Neural cell (in vitro differentiated cells): ENCODE measurements around the gene TMEM117. TPM values are rescaled to one million over a fixed set of nuclear protein-coding genes. Genes with fewer than 3 reads are reported as not detected.

ENCODE experiments used
- H2AFZ ChIP-seq: fragments of 200-600, 300-800 bp; sonication (generic), shearing (Covaris generic); 2 replicates; pipeline ENCODE4 v1.6.0; 2014; ENCODE audit warnings: low read depth, mild to moderate bottlenecking, antibody characterized with exemption, low read length, moderate library complexity
- H3F3A ChIP-seq: fragments of 200-600 bp; shearing (Covaris generic); 2 replicates; pipeline ENCODE4 v1.6.1; 2016; ENCODE audit warnings: mild to moderate bottlenecking, moderate library complexity, mixed read lengths, antibody characterized with exemption, low read length; ENCODE audit not compliant: insufficient read depth, poor library complexity, severe bottlenecking
- H3K27ac ChIP-seq: fragments of 200-600, 300-800 bp; sonication (generic), shearing (Covaris generic); 2 replicates; pipeline ENCODE4 v1.5.1; 2014; ENCODE audit warnings: mild to moderate bottlenecking, low read length, moderate library complexity
- H3K27me3 ChIP-seq: fragments of 300-800, 200-600 bp; sonication (generic), shearing (Covaris generic); 2 replicates; pipeline ENCODE4 v1.6.0; 2014; ENCODE audit warnings: mild to moderate bottlenecking, low read depth, low read length, moderate library complexity; ENCODE audit not compliant: insufficient read depth
- H3K36me3 ChIP-seq: fragments of 300-800, 200-600 bp; sonication (generic), shearing (Covaris generic); 2 replicates; pipeline ENCODE4 v1.5.1; 2014; ENCODE audit warnings: mild to moderate bottlenecking, antibody characterized with exemption, low read length, moderate library complexity; ENCODE audit not compliant: insufficient read depth
- H3K4me2 ChIP-seq: fragments of 300-800, 200-600 bp; sonication (generic), shearing (Covaris generic); 2 replicates; pipeline ENCODE4 v1.6.0; 2014; ENCODE audit warnings: mild to moderate bottlenecking, low read length
- H3K4me3 ChIP-seq: fragments of 300-800, 200-600 bp; sonication (generic), shearing (Covaris generic); 2 replicates; pipeline ENCODE4 v1.5.1; 2014; ENCODE audit warnings: mild to moderate bottlenecking, low read length, moderate library complexity
- H3K79me2 ChIP-seq: fragments of 200-600 bp; shearing (Covaris generic); replicated peaks from 2 replicates; pipeline ENCODE4 v1.6.0; 2014; ENCODE audit warnings: mild to moderate bottlenecking, low read length, moderate library complexity; ENCODE audit not compliant: insufficient read depth
- H3K9ac ChIP-seq: fragments of 300-800, 200-600 bp; sonication (generic), shearing (Covaris generic); 2 replicates; pipeline ENCODE4 v1.6.1; 2016; ENCODE audit warnings: mild to moderate bottlenecking, low read length, mixed read lengths
- H3K9me2 ChIP-seq: fragments of 200-600 bp; shearing (Covaris generic); 2 replicates; pipeline ENCODE4 v1.6.1; 2016; ENCODE audit warnings: mild to moderate bottlenecking, low read length, mixed read lengths; ENCODE audit not compliant: insufficient read depth
- H3K9me3 ChIP-seq: fragments of 200-600, 300-800 bp; sonication (generic), shearing (Covaris generic); 2 replicates; pipeline ENCODE4 v1.6.1; 2016; ENCODE audit warnings: mild to moderate bottlenecking, mixed run types, low read length, moderate library complexity, mixed read lengths
- H4K20me1 ChIP-seq: fragments of 200-600 bp; shearing (Covaris generic); 2 replicates; pipeline ENCODE4 v1.6.1; 2016; ENCODE audit warnings: mild to moderate bottlenecking, mixed run types; ENCODE audit not compliant: insufficient read depth
- EP300 ChIP-seq: fragments of 450-650 bp; conservative IDR thresholded peaks from 2 replicates; pipeline ENCODE4 v1.6.1; 2014; ENCODE audit warnings: antibody characterized with exemption, mild to moderate bottlenecking, moderate library complexity; ENCODE audit not compliant: poor library complexity, severe bottlenecking
- EZH2 ChIP-seq: fragments of 200-600, 300-800 bp; shearing (Covaris generic), sonication (generic); IDR thresholded peaks from 2 replicates; pipeline ENCODE4 v1.6.1; 2014; ENCODE audit warnings: antibody characterized with exemption, low read length, borderline replicate concordance, mild to moderate bottlenecking; ENCODE audit not compliant: insufficient read depth, poor library complexity, severe bottlenecking
- MXI1 ChIP-seq: fragments of 450-650 bp; conservative IDR thresholded peaks from 2 replicates; pipeline ENCODE4 v1.6.1; 2014; ENCODE audit warnings: antibody characterized with exemption, mild to moderate bottlenecking; ENCODE audit not compliant: poor library complexity, severe bottlenecking
- POLR2AphosphoS5 ChIP-seq: IDR thresholded peaks from 2 replicates; pipeline ENCODE4 v1.6.1; 2012
- RAD21 ChIP-seq: fragments of 450-650 bp; conservative IDR thresholded peaks from 2 replicates; pipeline ENCODE4 v1.6.1; 2014; ENCODE audit warnings: antibody characterized with exemption, mild to moderate bottlenecking, moderate library complexity
- SMC3 ChIP-seq: fragments of 450-650 bp; conservative IDR thresholded peaks from 2 replicates; pipeline ENCODE4 v1.6.1; 2014; ENCODE audit warnings: antibody characterized with exemption, mild to moderate bottlenecking, moderate library complexity; ENCODE audit not compliant: poor library complexity
- TAF1 ChIP-seq: IDR thresholded peaks from 2 replicates; pipeline ENCODE4 v1.6.1; 2012; ENCODE audit warnings: low read depth
- polyA plus RNA-seq: library from polyadenylated mRNA; depleted of rRNA; stranded (reverse); fragments of >200 nt; gene quantifications from 2 replicates; pipeline ENCODE4 v1.2.3, GENCODE V29; 2014
- TF ChIP-seq, protein P1 (sequence below): fragments of 450-650 bp; IDR thresholded peaks from 2 replicates; pipeline ENCODE4 v1.5.1; 2014; ENCODE audit warnings: antibody characterized with exemption, mild to moderate bottlenecking, moderate library complexity; ENCODE audit not compliant: poor library complexity, severe bottlenecking
- TF ChIP-seq, protein P2 (sequence below): IDR thresholded peaks from 2 replicates; pipeline ENCODE4 v1.6.1; 2012; ENCODE audit warnings: borderline replicate concordance

The TMEM117 gene
- polyA plus RNA-seq, 1 donor from 2014 or later: 5.3 TPM

DNA sequence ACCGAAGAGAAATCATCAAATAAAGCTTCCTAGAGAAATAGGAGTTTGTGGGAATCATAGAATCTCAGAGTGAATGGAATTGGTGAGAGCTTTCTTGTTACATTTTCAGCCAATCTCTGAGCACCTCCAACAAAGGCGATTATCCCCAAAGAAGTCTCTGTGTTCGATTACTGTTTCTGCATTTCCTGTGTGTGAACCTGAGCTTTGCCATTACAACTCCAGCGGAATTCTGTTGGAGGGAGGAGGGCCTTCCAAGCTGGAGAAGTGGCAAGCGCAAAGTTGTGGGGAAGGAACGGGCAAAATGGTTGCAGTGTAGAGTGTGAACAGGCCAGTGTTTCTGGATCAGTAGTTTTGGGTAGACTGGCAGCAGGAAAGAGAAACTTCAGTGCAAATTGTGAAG is 23.1 kb downstream of the TMEM117 start:
- TF ChIP-seq RAD21: no peak
- no peak for TF ChIP-seq MXI1
- no peak for TF ChIP-seq SMC3
- no peak for TF ChIP-seq EP300
- no peaks in the 10 kb centered on the region for H3K79me2 ChIP-seq
- no peak overlapping the region for H2AFZ ChIP-seq
- no peaks in the 10 kb centered on the region for H3K36me3 ChIP-seq
- no peak overlapping the region for H3K4me2 ChIP-seq
- no peaks in the 10 kb centered on the region for H3F3A ChIP-seq
- H3K9me2 ChIP-seq: no peaks in the 10 kb centered on the region
- no peaks in the 10 kb centered on the region for H3K27me3 ChIP-seq
- H3K4me3 ChIP-seq: no peak overlapping the region
- no peaks in the 10 kb centered on the region for H4K20me1 ChIP-seq
- no peaks in the 10 kb centered on the region for H3K9me3 ChIP-seq
- H3K27ac ChIP-seq: no peak overlapping the region
- no peak overlapping the region for H3K9ac ChIP-seq

DNA sequence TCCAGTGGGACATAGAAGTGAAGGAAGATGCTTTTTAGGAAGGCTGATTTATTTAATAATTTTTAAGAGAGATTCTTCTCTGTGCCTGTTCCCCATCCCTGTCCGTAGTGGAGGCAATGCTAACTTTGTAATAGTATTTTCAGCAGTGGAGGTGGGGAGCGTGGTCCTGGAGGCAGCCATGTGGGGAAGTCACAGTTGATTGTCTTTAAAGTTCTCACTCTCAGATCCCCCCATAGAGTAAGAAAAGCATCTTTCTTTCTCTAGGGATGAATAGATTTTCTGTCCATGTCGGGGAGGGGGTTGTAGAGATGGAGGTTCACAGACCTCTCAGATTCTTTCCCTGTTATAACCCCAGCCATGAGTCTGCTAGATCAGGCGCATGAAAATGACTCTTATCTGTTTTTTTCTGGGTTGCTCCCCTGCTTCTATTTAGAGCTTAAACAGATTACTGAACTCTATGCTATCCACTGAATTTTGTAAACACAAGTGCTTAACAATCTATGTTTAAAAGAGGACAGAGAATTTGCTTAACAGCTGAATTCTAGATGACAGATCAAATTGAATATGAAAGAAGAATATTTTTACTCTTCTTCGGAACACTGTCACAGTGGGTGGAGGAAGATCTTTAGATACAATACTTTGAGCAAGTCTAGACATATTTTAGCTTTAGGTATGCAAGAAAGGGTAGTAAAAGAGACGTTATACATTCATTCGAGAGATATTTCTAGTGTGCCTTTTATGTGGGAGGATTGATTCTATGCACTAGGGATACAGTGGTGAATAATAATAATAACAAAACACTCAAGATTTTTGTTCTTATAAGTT is 25.3 kb downstream of the TMEM117 start:
- H3K79me2 ChIP-seq: no peaks in the 10 kb centered on the region
- H3F3A ChIP-seq: no peaks in the 10 kb centered on the region
- no peak overlapping the region for H3K9ac ChIP-seq
- no peak overlapping the region for H3K4me3 ChIP-seq
- no peak overlapping the region for H3K4me2 ChIP-seq
- no peaks in the 10 kb centered on the region for H3K9me3 ChIP-seq
- H2AFZ ChIP-seq: no peak overlapping the region
- no peaks in the 10 kb centered on the region for H3K27me3 ChIP-seq
- H4K20me1 ChIP-seq: no peaks in the 10 kb centered on the region
- H3K9me2 ChIP-seq: no peaks in the 10 kb centered on the region
- H3K36me3 ChIP-seq: no peaks in the 10 kb centered on the region
- TF ChIP-seq SMC3: no peak
- TF ChIP-seq POLR2AphosphoS5: no peak
- TF ChIP-seq, protein P1, sequence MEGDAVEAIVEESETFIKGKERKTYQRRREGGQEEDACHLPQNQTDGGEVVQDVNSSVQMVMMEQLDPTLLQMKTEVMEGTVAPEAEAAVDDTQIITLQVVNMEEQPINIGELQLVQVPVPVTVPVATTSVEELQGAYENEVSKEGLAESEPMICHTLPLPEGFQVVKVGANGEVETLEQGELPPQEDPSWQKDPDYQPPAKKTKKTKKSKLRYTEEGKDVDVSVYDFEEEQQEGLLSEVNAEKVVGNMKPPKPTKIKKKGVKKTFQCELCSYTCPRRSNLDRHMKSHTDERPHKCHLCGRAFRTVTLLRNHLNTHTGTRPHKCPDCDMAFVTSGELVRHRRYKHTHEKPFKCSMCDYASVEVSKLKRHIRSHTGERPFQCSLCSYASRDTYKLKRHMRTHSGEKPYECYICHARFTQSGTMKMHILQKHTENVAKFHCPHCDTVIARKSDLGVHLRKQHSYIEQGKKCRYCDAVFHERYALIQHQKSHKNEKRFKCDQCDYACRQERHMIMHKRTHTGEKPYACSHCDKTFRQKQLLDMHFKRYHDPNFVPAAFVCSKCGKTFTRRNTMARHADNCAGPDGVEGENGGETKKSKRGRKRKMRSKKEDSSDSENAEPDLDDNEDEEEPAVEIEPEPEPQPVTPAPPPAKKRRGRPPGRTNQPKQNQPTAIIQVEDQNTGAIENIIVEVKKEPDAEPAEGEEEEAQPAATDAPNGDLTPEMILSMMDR: no peak
- no peak for TF ChIP-seq EZH2
- TF ChIP-seq TAF1: no peak
- TF ChIP-seq RAD21: no peak
- no peak for TF ChIP-seq MXI1
- TF ChIP-seq EP300: no peak
- TF ChIP-seq, protein P2, sequence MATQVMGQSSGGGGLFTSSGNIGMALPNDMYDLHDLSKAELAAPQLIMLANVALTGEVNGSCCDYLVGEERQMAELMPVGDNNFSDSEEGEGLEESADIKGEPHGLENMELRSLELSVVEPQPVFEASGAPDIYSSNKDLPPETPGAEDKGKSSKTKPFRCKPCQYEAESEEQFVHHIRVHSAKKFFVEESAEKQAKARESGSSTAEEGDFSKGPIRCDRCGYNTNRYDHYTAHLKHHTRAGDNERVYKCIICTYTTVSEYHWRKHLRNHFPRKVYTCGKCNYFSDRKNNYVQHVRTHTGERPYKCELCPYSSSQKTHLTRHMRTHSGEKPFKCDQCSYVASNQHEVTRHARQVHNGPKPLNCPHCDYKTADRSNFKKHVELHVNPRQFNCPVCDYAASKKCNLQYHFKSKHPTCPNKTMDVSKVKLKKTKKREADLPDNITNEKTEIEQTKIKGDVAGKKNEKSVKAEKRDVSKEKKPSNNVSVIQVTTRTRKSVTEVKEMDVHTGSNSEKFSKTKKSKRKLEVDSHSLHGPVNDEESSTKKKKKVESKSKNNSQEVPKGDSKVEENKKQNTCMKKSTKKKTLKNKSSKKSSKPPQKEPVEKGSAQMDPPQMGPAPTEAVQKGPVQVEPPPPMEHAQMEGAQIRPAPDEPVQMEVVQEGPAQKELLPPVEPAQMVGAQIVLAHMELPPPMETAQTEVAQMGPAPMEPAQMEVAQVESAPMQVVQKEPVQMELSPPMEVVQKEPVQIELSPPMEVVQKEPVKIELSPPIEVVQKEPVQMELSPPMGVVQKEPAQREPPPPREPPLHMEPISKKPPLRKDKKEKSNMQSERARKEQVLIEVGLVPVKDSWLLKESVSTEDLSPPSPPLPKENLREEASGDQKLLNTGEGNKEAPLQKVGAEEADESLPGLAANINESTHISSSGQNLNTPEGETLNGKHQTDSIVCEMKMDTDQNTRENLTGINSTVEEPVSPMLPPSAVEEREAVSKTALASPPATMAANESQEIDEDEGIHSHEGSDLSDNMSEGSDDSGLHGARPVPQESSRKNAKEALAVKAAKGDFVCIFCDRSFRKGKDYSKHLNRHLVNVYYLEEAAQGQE: no peak
- no peak overlapping the region for H3K27ac ChIP-seq
